AML-193 (cell line): ENCODE measurements around the gene RAPGEF4.

Experiments used
- DNase-seq, 2 experiments: peaks; one replicate each; lab custom pipeline; 2025; lab: John Stamatoyannopoulos, UW

Gene RAPGEF4

GRCh38 chr2:172905937-172906811 lies 170.5 kb downstream of the RAPGEF4 start:
- DNase-seq: no peak

DNA sequence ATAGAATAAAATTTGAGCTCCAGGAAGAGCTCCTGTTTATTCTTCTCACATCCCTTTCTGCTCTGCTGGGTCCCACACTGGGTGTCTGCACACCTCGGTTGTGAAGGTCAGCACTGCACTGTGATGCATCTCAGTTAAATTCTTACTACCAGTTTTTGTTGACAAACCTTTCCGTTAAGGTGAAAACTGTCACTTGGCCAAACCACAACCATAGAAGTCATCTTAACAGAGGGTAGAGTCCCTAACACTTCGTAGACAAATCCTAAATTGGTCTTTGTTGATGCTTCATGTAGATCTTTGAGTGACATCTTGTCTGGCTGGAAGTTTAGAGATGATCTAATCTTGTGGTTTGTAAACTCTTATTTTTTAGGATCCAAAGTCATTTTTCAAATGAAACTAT lies 172.6 kb downstream of the RAPGEF4 start:
- no peak for DNase-seq

DNA sequence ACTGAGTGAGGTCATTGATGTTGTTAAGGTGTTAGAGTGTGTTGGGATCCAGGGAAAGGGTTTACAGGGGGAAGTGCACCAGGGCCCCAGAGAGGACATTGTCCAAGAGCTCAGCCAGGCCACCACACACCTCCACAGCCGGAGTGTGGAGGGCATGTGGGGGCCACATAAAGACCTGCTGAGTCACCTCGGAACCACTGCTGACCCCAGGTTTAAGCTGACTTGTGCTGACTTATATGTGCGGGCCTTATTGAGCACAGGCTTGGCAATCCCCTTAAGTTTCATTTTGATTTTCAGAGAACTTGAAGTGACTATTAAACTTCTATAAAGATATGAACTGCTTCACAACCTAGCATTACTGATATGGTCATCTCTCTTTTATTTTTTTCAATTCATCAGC lies 173.8 kb downstream of the RAPGEF4 start:
- DNase-seq: no peak

- DNase-seq: no peak
Observed at GRCh38 chr2:172912266-172912665, 176.6 kb downstream of the RAPGEF4 start.

GRCh38 chr2:172914341-172915008 lies 178.8 kb downstream of the RAPGEF4 start:
- DNase-seq: no peak

GRCh38 chr2:172917716-172918115 lies 182.1 kb downstream of the RAPGEF4 start:
- DNase-seq: no peak

DNA sequence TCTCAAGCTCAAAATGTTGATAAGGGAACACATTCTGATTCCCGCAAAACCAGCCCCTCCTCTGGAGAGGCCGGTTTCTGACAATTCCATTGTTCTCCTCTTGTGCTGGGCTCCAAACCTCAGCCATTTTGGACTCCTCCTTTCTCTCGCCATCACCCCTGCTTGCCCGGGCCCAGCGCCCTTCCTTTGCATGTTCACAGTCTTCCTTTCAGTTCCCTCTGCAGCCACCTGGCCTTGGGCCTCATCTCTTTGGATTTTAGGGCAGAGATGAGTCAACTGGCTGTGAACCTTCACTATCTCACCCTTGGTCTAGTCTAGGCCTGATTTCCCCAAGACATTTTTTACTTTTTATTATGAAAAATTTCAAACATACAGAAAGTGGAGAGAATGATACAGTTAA lies 184.1 kb downstream of the RAPGEF4 start:
- DNase-seq: no peak

GRCh38 chr2:172921532-172922236 lies 186.0 kb downstream of the RAPGEF4 start:
- DNase-seq: no peak

DNA sequence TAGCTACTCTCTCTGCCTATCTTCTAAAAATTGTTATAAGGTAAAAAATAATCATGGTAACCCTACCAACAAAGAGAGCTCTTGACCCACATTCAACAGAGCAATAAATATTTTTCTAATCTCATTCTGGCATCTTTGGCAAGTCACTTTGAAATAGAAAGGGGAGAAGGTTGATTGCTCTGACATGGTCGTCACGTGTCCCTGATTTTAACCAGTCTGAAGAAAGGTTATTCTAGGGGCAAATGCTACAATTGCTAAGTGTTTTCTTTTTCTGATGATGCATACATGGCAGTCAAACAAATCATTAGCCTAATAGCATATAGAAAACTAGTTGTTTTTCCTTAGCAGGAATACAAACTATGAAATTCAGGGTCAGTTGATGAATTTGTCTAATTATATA lies 186.7 kb downstream of the RAPGEF4 start:
- no peak for DNase-seq

- DNase-seq: no peak
Observed at GRCh38 chr2:172922815-172923214, 187.2 kb downstream of the RAPGEF4 start.

DNA sequence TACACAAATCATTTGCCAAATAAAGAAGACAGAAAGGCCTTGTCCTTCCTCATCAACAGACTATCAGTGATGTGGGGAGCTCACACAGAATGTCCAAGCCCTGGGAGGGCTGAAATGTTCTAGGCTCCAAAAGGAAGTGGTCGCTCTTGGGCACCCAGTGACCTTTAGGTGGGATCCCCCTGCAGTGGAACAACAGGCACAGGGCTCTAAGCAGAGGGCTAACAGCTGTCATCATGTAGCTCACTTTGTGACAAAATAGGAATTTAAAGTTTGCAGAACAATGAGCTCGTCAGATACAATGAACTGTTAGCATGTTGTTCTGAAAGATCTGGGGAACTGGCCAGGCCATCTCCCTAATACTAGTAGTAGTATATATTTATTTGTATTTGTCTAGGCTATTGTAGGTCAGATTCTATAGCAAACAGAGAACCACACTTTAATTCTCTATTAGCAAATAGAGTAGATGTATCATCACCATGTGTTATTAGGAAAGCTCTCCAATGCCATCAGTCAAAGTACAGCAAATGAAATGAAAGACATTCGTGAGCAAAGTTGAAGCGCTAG lies 188.5 kb downstream of the RAPGEF4 start:
- DNase-seq: no peak

- DNase-seq: no peak
Observed at GRCh38 chr2:172925600-172925999, 190.0 kb downstream of the RAPGEF4 start.

- no peak for DNase-seq
Observed at GRCh38 chr2:172926785-172927640, 191.4 kb downstream of the RAPGEF4 start.

DNA sequence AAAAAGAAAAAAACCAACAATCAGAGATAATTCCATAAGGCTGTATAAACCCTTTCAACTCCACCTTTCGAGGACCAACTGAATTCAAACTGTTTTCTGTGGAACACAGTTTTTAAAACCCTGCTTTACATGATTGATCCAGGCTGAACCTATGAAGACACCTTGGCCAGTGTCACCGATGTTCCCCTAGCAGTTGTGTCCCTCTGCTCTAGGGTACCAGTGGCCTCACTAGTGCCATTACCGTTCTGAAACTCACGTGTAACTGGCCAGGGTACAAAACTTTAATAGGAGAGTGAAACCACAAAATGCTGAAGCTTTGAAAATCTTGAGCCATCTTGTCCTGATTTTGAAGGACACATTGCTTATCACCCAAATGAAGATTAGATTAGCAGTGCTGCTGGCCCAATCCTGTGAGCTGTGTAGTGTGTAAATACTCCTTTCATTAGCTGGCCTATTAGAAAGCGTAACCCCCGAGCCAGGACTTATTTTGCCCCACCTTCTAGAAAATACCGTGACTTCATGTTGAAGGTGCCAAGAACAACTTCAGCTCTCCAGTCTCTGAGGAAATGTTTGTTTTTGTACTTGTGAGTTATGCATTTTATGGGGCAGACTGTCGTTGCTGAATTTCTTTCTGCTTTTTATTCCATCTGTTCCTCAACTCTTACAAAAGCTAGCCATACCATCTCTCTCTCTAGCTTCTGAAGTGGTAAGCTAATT lies 192.2 kb downstream of the RAPGEF4 start:
- DNase-seq: no peak

- no peak for DNase-seq
Observed at GRCh38 chr2:172928756-172929155, 193.1 kb downstream of the RAPGEF4 start.

- DNase-seq: no peak
Observed at GRCh38 chr2:172929644-172930043, 194.0 kb downstream of the RAPGEF4 start.

GRCh38 chr2:172930871-172931255 lies 195.2 kb downstream of the RAPGEF4 start:
- no peak for DNase-seq

GRCh38 chr2:172931256-172931894 lies 195.7 kb downstream of the RAPGEF4 start:
- no peak for DNase-seq

DNA sequence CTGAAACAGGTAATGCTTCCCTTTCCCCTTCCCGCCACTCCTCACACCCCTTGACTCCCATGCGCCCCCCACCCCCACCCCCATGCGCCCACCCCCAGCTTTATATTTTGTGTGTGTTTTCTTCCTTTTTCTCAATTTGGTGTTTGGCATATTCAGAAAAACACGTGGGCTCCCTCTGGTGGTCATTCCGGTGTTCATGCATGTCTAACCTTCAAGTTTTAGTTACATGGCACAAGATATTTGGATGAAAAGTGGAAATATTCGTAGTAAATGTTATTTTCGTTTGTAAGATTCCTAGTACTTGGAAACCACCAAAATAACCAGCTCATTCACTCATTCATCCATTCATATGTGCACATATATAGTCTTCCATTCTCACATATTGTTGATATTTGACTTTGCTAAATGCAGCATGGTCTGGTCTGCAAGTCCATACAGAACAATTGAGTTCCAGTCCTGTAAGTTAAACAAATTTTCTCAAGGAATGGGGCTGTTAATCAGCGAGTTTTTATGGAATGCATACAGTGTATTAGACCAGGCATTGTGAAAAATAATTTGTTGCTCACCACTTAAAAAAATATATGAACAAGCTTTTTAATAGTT lies 196.4 kb downstream of the RAPGEF4 start:
- DNase-seq: peak; percentile 47 to 52
